HFFc6 (cell line): ENCODE measurements around the gene NAPB. TPM values are rescaled to one million over a fixed set of nuclear protein-coding genes. Genes with fewer than 3 reads are reported as not detected.

Experiments
- DNase-seq: peaks from one replicate; pipeline ENCODE4 v3.0.0-alpha.2; 2018
- H3K27ac Mint-ChIP-seq: 2 replicates; pipeline ENCODE4 v1.8.0; 2020; ENCODE audit warnings: mild to moderate bottlenecking, mixed read lengths
- H3K27me3 Mint-ChIP-seq: 2 replicates; pipeline ENCODE4 v1.8.0; 2021; ENCODE audit warnings: mild to moderate bottlenecking, moderate library complexity, mixed read lengths; ENCODE audit not compliant: insufficient read depth
- H3K36me3 Mint-ChIP-seq: 2 replicates; pipeline ENCODE4 v1.8.0; 2021; ENCODE audit warnings: low read depth, mixed read lengths
- H3K4me1 Mint-ChIP-seq: 2 replicates; pipeline ENCODE4 v1.8.0; 2020; ENCODE audit warnings: low read depth, mixed read lengths
- H3K4me3 Mint-ChIP-seq: 2 replicates; pipeline ENCODE4 v1.8.0; 2020; ENCODE audit warnings: mild to moderate bottlenecking, moderate library complexity, mixed read lengths
- H3K9me3 Mint-ChIP-seq: 2 replicates; pipeline ENCODE4 v1.8.0; 2020; ENCODE audit warnings: mild to moderate bottlenecking, mixed read lengths
- total RNA-seq, 6 experiments: library from RNA; stranded (reverse); fragmentation: NEBNext Ultra II Directional; extraction: Animal tissue kit (Norgen Biotek cat#: 25700); gene quantifications; 2 replicates in 1 of 6; 3 replicates in 5 of 6; pipeline ENCODE4 v1.2.3, GENCODE V29; 2021
- TF ChIP-seq, protein P1 (sequence below): fragments of 200-600 bp; sonication (generic); IDR thresholded peaks from 2 replicates; pipeline ENCODE4 v1.5.0; 2021; ENCODE audit warnings: antibody characterized with exemption, mild to moderate bottlenecking

NAPB gene
- total RNA-seq, 6 experiments from 2014 or later = 4.1 to 5.9 (median 5.0) TPM

DNA sequence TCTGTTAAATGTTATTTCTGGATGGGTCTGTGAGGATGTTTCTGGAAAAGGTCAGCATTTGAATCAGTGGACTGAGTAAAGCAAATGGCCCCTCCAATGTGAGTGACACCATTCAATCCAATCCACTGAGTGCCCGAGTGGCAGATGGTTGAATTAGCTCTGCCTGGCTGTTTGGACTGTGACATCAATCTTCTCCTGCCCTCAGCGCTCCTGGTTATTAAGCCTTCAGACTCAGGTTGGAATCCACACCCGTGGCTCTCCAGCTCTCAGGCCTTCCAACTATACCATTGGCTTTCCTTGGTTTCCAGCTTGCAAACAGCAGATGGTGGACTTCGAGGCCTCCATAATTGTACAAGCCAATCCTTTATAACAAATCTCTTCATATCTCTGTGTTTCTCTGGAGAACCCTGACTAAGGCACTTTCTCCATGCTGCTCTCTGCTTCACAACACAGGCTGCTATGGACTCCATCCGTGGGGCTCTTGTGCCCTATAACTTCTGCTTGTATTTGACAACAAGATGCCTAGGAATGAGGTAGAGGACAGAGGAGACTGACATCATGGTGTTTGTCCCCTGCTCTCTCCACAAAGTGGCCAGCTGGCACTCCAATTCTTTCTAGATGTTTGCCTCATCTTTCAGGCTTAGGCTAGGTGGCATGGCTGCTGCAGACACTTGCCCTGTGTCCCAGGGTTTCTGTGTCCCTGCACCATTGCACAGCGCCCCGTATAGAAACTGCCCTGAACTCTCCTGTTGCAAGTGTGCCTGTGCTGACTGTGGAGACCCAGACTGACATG lies 13.4 kb upstream of the NAPB start:
- no peak for DNase-seq
- Mint-ChIP-seq H3K9me3 (no peaks in the 10 kb centered on the region), H3K4me1 (no peaks in the 10 kb centered on the region), H3K27me3 (peaks cover 19% of the 10 kb centered on the region), H3K4me3 (no peak overlapping the region), H3K36me3 (no peaks in the 10 kb centered on the region), H3K27ac (no peak overlapping the region)
- TF ChIP-seq, protein P1, sequence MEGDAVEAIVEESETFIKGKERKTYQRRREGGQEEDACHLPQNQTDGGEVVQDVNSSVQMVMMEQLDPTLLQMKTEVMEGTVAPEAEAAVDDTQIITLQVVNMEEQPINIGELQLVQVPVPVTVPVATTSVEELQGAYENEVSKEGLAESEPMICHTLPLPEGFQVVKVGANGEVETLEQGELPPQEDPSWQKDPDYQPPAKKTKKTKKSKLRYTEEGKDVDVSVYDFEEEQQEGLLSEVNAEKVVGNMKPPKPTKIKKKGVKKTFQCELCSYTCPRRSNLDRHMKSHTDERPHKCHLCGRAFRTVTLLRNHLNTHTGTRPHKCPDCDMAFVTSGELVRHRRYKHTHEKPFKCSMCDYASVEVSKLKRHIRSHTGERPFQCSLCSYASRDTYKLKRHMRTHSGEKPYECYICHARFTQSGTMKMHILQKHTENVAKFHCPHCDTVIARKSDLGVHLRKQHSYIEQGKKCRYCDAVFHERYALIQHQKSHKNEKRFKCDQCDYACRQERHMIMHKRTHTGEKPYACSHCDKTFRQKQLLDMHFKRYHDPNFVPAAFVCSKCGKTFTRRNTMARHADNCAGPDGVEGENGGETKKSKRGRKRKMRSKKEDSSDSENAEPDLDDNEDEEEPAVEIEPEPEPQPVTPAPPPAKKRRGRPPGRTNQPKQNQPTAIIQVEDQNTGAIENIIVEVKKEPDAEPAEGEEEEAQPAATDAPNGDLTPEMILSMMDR = no peak

DNA sequence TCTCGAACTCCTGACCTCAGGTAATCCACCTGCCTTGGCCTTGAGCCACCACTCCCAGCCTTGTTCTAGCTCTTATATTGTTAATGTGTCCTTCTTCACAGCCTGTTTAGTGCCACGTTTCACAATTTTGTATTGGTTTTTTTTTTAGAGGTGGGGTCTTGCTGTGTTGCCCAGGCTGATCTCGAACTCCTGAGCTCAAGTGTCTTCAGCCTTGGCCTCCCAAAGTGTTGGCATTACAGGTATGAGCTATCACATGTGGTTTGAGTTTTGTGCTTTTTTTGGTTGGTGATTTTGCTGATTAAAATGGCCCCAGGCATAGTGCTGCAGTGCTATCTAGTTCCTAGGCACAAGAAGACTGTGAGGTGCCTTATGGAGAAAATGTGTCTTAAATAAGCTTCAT lies 12.3 kb upstream of the NAPB start:
- Mint-ChIP-seq H3K27me3 (peaks cover 19% of the 10 kb centered on the region), H3K36me3 (no peaks in the 10 kb centered on the region), H3K27ac (no peak overlapping the region), H3K4me1 (no peaks in the 10 kb centered on the region), H3K4me3 (no peak overlapping the region), H3K9me3 (no peaks in the 10 kb centered on the region)
- no peak for DNase-seq
- TF ChIP-seq, protein P1 = no peak

DNA sequence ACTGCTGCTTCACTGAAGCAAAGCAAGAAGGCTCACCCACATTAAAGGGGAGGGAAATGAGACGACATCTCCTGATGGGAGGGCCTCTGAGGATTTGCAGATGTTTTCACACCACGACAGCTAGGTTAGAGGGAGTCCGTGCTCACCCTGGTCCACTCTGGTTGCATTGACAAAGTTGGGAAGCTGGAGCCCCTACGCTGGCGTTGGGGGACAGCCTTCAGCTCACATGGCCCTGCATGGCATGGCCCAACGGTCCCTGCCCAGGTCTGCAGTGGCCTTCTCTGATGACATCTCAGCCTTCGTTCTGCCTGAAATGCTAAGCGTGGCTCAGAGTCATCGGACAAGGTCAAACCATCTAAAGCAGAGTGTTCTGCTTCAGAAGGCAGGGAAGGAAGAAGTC lies 3.8 kb upstream of the NAPB start:
- H3K36me3 Mint-ChIP-seq = no peaks in the 10 kb centered on the region
- no peak overlapping the region for H3K4me3 Mint-ChIP-seq
- no peak for DNase-seq
- H3K9me3 Mint-ChIP-seq = no peaks in the 10 kb centered on the region
- TF ChIP-seq, protein P1 = no peak
- peaks cover 9% of the 10 kb centered on the region for H3K4me1 Mint-ChIP-seq
- no peak overlapping the region for H3K27ac Mint-ChIP-seq
- peaks cover 11% of the 10 kb centered on the region for H3K27me3 Mint-ChIP-seq

DNA sequence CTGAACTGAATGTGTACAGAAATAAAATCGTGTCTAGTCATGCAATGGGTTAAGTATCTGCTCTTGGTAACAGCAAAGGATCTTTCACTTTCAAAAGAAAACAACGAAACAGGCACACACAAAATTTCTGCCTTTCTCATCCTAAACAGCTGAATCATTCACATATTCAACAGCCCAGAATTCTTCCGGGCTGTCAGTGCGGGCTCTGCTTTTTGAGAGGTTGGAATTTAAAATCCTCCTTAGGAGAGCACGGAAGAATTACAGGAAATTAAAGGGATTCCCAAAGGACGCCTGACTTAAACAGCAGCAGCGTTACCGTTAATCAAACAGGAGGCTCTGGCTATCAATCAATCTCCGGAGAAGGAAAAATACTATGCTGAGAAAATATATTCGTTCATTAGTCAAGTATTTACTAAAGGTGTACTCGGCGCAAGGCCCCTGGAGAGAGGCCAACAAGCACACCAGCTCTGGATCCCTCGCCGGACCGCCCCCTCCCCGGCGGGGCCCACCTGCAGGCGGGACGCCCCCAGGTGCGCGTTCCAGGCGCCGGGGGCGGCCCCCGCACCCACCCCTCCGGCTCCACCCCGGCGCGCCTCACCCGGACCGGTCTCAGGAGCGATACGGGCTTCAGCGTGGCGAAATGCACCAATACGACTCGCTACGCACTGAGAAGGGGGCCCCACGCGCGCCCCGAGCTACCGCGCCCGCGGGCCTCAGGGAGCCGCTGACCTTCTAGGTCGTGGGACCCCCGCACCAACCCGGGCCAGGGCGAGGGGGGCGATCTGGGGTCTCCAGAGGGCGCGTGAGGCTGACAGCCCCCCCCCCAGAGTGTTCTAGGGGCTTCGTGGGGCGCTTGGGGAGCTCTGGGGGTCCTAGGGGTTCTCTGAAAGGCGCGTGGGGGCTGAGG lies 1.0 kb downstream of the NAPB start:
- Mint-ChIP-seq H3K27me3 (peaks cover 11% of the 10 kb centered on the region), H3K4me1 (peaks cover 32% of the 10 kb centered on the region), H3K27ac (peak overlapping the region; percentile 96), H3K4me3 (peak overlapping the region; percentile 94), H3K9me3 (no peaks in the 10 kb centered on the region), H3K36me3 (no peaks in the 10 kb centered on the region)
- TF ChIP-seq, protein P1 = no peak
- DNase-seq = peak; percentile 71

DNA sequence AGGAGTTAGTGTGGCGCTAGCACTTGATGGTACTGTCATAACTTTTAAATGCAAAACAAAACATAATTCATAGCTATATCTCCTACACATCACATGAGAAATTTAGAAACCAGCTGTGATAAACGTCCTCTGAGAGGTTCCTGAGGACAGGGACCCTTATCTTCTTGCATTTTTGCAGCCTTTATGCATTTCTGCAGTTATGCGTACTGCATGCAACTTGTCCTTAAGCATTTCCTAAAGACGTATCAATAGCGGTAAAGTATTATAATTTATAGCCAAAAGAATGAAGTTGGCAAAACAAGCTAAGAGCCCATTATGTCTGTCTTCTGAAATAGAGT lies 1.7 kb downstream of the NAPB start:
- H3K4me3 Mint-ChIP-seq = peak overlapping the region; percentile 94
- TF ChIP-seq, protein P1 = no peak
- no peaks in the 10 kb centered on the region for H3K9me3 Mint-ChIP-seq
- no peaks in the 10 kb centered on the region for H3K36me3 Mint-ChIP-seq
- peaks cover 36% of the 10 kb centered on the region for H3K4me1 Mint-ChIP-seq
- peaks cover 7% of the 10 kb centered on the region for H3K27me3 Mint-ChIP-seq
- DNase-seq = no peak
- H3K27ac Mint-ChIP-seq = peak overlapping the region; percentile 96
